Breast epithelium (tissue), 4 donors: ENCODE measurements around the gene GOLGA6D. TPM values are rescaled to one million over a fixed set of nuclear protein-coding genes. Genes with fewer than 3 reads are reported as not detected.
"Not testable (repeated sequence)": the region's sequence is repeated elsewhere in the genome, so short reads cannot be mapped to it uniquely, and the experiment has no call there.

ENCODE experiments used
- DNase-seq, 2 donors: peaks; one replicate each; pipeline ENCODE4 v3.0.0-alpha.2; 2019; ENCODE audit warnings: low spot score in 2 of 2
- H3K27ac ChIP-seq, 2 donors: fragments of 200-600 bp; sonication (generic) in 1 of 2; one replicate each; pipeline ENCODE4 v1.5.1; 2016 to 2019; ENCODE audit warnings: mild to moderate bottlenecking in 1 of 2
- H3K27me3 ChIP-seq, 2 donors: fragments of 200-600 bp; sonication (generic) in 1 of 2; one replicate each; pipeline versions ENCODE4 v1.5.1 to v1.6.0; 2017 to 2019; ENCODE audit warnings: control low read depth in 1 of 2, mild to moderate bottlenecking in 1 of 2
- H3K36me3 ChIP-seq: fragments of 200-600 bp; one replicate; pipeline ENCODE4 v1.5.1; 2019
- H3K4me1 ChIP-seq, 2 donors: fragments of 200-600 bp; sonication (generic); one replicate each; pipeline ENCODE4 v1.5.1; 2016 to 2019; ENCODE audit warnings: control low read depth in 1 of 2
- H3K4me3 ChIP-seq, 3 donors: fragments of 200-600 bp; sonication (generic); 1 replicate in 2 of 3; 2 replicates in 1 of 3; pipeline ENCODE4 v1.5.1; 2016 to 2019; ENCODE audit warnings: mild to moderate bottlenecking in 3 of 3, moderate library complexity in 2 of 3
- H3K9me3 ChIP-seq, 2 donors: fragments of 200-600 bp; sonication (generic) in 1 of 2; one replicate each; pipeline ENCODE4 v1.5.1; 2016 to 2019; ENCODE audit warnings: control low read depth in 1 of 2
- CTCF ChIP-seq, 3 donors: fragments of 450-650 bp; IDR thresholded peaks; one replicate each; pipeline ENCODE4 v1.5.1; 2016 to 2017; ENCODE audit warnings: antibody characterized with exemption in 3 of 3, mild to moderate bottlenecking in 3 of 3, moderate library complexity in 3 of 3
- intact Hi-C: fragments of 100-400 bp; cut with DNase I; formaldehyde crosslinking; loops from one replicate; pipeline ENCODE4 v1.15.1; 2023; ENCODE audit warnings: low total_unique reads
- total RNA-seq, 3 donors: library from RNA; depleted of rRNA; stranded (reverse); fragments of >200 nt; gene quantifications; one replicate each; pipeline ENCODE4 v1.1.0, GENCODE V29; 2016

The GOLGA6D gene
- total RNA-seq, 3 donors from 2014 or later = 0.16 TPM; not detected in 2

DNA sequence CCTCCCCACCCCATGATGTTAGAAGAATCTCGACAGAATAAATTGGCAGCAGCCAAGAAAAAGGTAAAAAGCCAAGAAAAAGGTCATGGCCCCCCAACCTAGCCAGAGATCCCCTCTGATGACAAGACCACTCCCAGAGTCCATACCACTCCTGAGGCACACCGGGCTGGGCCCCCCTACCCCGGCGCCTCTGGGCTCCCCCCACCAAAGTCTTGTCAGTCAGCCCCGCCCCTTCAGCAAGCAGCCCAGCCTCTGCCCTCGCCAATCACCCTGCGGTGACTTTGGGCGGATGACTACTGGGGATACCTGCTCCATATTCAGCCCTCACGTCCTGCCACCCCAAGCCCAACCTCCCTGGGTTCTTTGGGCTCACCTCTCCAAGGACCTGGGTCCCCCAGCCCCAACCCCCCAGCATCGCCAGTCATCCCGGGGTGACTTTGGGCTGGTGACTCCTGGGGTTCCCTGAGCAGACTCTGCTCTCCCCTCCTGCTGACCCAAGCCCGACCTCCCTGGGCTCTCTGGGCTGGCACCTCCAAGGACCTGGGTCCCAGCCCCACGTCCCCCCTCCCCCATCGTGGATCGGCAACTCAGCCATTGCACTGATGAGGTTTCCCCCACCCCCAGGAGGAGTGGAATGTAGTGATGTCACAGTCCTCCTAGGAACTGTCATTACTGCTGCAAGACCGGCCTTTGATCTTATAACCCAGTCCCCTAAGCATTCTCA, 23.9 kb upstream of the GOLGA6D start:
- DNase-seq, H3K27ac ChIP-seq, intact Hi-C loops, H3K4me1 ChIP-seq, H3K9me3 ChIP-seq, H3K27me3 ChIP-seq, H3K36me3 ChIP-seq, H3K4me3 ChIP-seq: not testable (repeated sequence)

GRCh38 chr15:75259873-75260272, 22.8 kb upstream of the GOLGA6D start:
- H3K4me3 ChIP-seq, DNase-seq, H3K36me3 ChIP-seq, intact Hi-C loops, H3K4me1 ChIP-seq, H3K27me3 ChIP-seq, H3K27ac ChIP-seq, H3K9me3 ChIP-seq: not testable (repeated sequence)

GRCh38 chr15:75273751-75274359, 8.8 kb upstream of the GOLGA6D start:
- H3K27ac ChIP-seq, H3K36me3 ChIP-seq, H3K9me3 ChIP-seq, H3K27me3 ChIP-seq, DNase-seq, H3K4me1 ChIP-seq, intact Hi-C loops, H3K4me3 ChIP-seq: not testable (repeated sequence)

DNA sequence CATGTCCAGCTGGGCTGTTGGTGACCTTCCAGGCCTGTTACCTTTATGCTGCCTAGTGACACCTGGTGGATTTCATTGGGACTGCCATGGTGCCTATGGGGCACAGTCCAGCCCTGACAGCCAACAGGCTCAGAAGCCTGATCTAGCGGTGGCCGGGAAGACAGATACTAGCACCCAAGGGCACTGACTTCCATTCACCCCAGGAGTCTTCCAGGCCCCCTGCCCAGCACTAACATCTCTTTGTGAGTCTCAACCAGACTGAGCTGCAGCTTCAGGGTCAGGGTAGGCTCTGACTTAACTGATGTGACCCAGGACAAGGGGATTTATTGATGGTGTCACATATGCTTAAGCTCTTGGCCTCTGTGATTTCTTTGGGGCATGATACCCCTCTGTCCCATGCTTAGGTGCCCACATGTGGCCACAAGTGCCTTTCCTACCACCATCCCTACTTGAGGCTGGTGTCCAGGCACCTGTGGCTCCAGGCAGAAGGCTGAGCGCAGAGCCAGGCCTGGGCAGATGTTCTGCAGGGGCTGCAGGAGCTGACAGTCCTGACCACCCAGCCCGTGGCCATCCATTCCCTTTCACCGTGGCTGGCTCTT, 8.0 kb upstream of the GOLGA6D start:
- H3K27me3 ChIP-seq, H3K4me3 ChIP-seq, H3K9me3 ChIP-seq, intact Hi-C loops, H3K36me3 ChIP-seq, H3K27ac ChIP-seq, H3K4me1 ChIP-seq: not testable (repeated sequence)
- peak; percentile 73 to 80 for DNase-seq
- TF ChIP-seq CTCF (IDR thresholded peaks at IDR 0.05) = peak; percentile 46 to 70 (median 55)

GRCh38 chr15:75275617-75276016, 7.0 kb upstream of the GOLGA6D start:
- peak in 1 of 2 donors; percentile 25 for DNase-seq
- H3K4me3 ChIP-seq, intact Hi-C loops: not testable (repeated sequence)

DNA sequence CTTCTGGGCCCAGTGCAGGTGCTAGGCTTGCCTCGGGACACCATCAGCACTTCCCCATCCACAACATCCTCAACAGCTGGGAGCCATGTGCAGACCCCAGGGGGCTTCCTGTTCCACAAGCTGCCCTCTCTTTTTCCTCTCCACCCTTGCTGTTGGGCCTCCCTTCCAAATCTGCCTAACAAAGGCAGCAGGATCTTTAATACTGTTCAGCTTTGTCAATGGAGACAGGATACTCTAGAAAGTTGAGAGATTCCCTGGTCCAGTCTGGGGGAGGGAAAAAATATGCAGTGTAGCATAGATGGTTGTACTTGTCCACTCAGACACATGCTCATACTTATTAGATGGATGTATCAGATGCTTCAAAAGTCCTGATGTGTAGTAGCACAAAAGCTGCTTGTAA, 4.1 kb upstream of the GOLGA6D start:
- intact Hi-C loops, H3K4me3 ChIP-seq, H3K36me3 ChIP-seq, H3K27me3 ChIP-seq, H3K4me1 ChIP-seq, DNase-seq, H3K27ac ChIP-seq, H3K9me3 ChIP-seq: not testable (repeated sequence)

More at GRCh38 chr15:75275617-75276016, 7.0 kb upstream of the GOLGA6D start:
- not testable (repeated sequence) for H3K27ac ChIP-seq, H3K9me3 ChIP-seq, H3K36me3 ChIP-seq, H3K27me3 ChIP-seq, H3K4me1 ChIP-seq

- intact Hi-C loops, H3K4me3 ChIP-seq, H3K4me1 ChIP-seq, H3K27me3 ChIP-seq, H3K27ac ChIP-seq, H3K36me3 ChIP-seq, H3K9me3 ChIP-seq, DNase-seq: not testable (repeated sequence)
Observed at GRCh38 chr15:75284152-75284551, 1.5 kb downstream of the GOLGA6D start.

DNA sequence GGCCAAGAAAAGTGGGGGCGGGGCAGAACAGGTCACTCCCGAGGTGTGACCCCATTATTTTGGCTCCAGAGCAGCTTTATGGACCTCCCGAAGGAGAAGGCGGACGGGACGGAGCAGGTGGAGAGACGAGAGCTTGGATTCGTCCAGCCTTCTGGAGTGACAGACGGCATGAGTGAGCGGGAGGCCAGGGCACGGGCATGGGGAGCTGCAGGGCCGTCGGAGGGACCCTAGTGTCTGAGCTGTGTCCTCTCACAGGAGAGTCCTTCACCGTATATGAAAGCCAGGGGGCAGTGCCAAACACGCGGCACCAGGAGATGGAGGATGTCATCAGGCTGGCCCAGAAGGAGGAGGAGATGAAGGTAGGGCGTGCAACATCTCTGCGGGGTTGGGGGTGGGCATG, 11.0 kb downstream of the GOLGA6D start:
- H3K27ac ChIP-seq, H3K4me3 ChIP-seq, H3K9me3 ChIP-seq, H3K4me1 ChIP-seq, H3K36me3 ChIP-seq, H3K27me3 ChIP-seq, intact Hi-C loops, DNase-seq: not testable (repeated sequence)

DNA sequence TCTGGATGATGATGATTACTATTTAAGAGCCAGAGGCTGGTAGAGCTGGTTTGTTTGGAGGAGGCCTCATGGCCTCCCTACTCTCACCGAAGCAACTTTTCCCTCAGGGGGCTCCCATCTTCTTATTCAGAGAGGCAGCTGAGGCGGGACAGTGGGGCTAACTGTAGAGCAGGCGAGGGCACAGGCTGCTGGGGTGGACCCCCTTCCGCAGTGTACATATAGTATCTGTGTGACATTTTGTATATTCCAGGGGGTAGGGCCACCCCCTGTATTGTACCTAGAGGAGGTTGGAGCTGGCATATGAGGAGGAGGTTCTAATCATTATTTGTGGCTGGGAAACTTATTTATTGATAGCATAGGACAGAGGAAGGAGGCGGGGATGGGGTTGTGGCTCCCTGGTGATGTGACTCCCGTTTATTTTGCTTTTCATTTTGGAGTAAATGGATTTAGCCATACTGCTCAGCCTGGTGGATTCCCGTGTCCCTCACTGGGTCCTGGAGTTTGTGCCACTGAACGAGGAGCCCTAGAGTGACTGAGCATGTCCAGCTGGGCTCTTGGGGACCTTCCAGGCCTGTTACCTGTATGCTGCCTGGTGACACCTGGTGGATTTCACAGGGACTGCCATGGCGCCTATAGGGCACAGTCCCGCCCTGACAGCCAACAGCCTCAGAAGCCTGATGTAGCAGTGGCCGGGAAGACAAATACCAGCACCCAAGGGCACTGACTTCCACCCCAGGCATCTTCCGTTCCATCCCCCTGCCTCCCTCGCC, 16.1 kb downstream of the GOLGA6D start:
- H3K9me3 ChIP-seq, H3K27ac ChIP-seq, H3K36me3 ChIP-seq, H3K4me3 ChIP-seq, H3K4me1 ChIP-seq, DNase-seq, intact Hi-C loops, H3K27me3 ChIP-seq: not testable (repeated sequence)
